Smooth muscle cell of the brain vasculature (primary cell): Measurements from ENCODE around the gene LBR.

Source experiments
- DNase-seq: peaks from one replicate; pipeline ENCODE4 v3.0.0-alpha.2; 2012; ENCODE audit warnings: low read depth, low spot score

The LBR gene

GRCh38 chr1:225374996-225375395 is 52.8 kb downstream of the LBR start:
- DNase-seq, result no peak

GRCh38 chr1:225373155-225373554 is 54.7 kb downstream of the LBR start:
- DNase-seq, result no peak

GRCh38 chr1:225371366-225372010 is 56.4 kb downstream of the LBR start:
- no peak for DNase-seq

GRCh38 chr1:225368036-225368552 is 59.7 kb downstream of the LBR start:
- DNase-seq, result no peak

GRCh38 chr1:225366552-225366951 is 61.3 kb downstream of the LBR start:
- no peak for DNase-seq

GRCh38 chr1:225366018-225366417 is 61.8 kb downstream of the LBR start:
- DNase-seq, result no peak

- no peak for DNase-seq
Observed at GRCh38 chr1:225364439-225364838, 63.4 kb downstream of the LBR start.

- no peak for DNase-seq
Observed at GRCh38 chr1:225362805-225363204, 65.0 kb downstream of the LBR start.

GRCh38 chr1:225361176-225361575 is 66.7 kb downstream of the LBR start:
- DNase-seq, result no peak

- no peak for DNase-seq
Observed at GRCh38 chr1:225360119-225360518, 67.7 kb downstream of the LBR start.

GRCh38 chr1:225355863-225356262 is 72.0 kb downstream of the LBR start:
- no peak for DNase-seq

GRCh38 chr1:225354906-225355305 is 72.9 kb downstream of the LBR start:
- no peak for DNase-seq
